ENCODE measurements around the gene DNAAF3.

The DNAAF3 gene

GRCh38 chr19:55136399-55137102 lies 29.9 kb downstream of the DNAAF3 start:
- no peaks in the 10 kb centered on the region for H3K9me3 ChIP-seq (ENCODE audit: low read length)
- H3K4me3 ChIP-seq (ENCODE audit: low read length), result no peak overlapping the region
- H3K4me1 ChIP-seq (ENCODE audit: insufficient read depth, low read length), result peaks cover 14% of the 10 kb centered on the region
- H3K27me3 ChIP-seq (ENCODE audit: insufficient read depth, low read length), result peaks cover 2% of the 10 kb centered on the region
- H3K36me3 ChIP-seq (ENCODE audit: insufficient read depth, low read length), result no peaks in the 10 kb centered on the region
- no peak overlapping the region for H2AFZ ChIP-seq (ENCODE audit: low read depth, low read length)

DNA sequence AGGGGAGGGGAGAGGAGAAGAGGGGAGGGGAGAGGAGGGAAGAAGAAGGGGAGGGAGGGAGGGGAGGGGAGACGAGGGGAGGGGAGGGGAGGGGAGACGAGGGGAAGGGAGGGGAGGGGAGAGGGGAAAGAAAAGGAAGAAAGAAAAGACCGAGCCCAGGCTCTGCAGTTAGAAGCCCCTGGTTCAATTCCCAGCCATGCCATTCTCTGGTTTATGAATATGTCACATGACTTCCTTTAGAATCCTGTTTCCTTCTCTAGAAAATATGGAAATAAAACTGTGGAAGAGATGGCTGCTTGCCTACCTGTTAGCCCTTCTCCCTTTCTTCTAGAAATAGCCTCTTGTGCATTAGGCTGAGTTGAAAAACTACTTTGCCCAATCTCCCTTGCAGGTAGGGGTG lies 31.7 kb downstream of the DNAAF3 start:
- no peak overlapping the region for H3K4me3 ChIP-seq (ENCODE audit: low read length)
- no peaks in the 10 kb centered on the region for H3K9me3 ChIP-seq (ENCODE audit: low read length)
- H3K4me1 ChIP-seq (ENCODE audit: insufficient read depth, low read length), result peaks cover 10% of the 10 kb centered on the region
- H3K36me3 ChIP-seq (ENCODE audit: insufficient read depth, low read length), result no peaks in the 10 kb centered on the region
- H3K27me3 ChIP-seq (ENCODE audit: insufficient read depth, low read length), result peaks cover 4% of the 10 kb centered on the region
- no peak overlapping the region for H2AFZ ChIP-seq (ENCODE audit: low read depth, low read length)

GRCh38 chr19:55133639-55134444 lies 32.6 kb downstream of the DNAAF3 start:
- no peaks in the 10 kb centered on the region for H3K9me3 ChIP-seq (ENCODE audit: low read length)
- peaks cover 10% of the 10 kb centered on the region for H3K27me3 ChIP-seq (ENCODE audit: insufficient read depth, low read length)
- peaks cover 10% of the 10 kb centered on the region for H3K4me1 ChIP-seq (ENCODE audit: insufficient read depth, low read length)
- H2AFZ ChIP-seq (ENCODE audit: low read depth, low read length), result peak overlapping the region; percentile 24
- H3K36me3 ChIP-seq (ENCODE audit: insufficient read depth, low read length), result no peaks in the 10 kb centered on the region
- H3K4me3 ChIP-seq (ENCODE audit: low read length), result no peak overlapping the region

DNA sequence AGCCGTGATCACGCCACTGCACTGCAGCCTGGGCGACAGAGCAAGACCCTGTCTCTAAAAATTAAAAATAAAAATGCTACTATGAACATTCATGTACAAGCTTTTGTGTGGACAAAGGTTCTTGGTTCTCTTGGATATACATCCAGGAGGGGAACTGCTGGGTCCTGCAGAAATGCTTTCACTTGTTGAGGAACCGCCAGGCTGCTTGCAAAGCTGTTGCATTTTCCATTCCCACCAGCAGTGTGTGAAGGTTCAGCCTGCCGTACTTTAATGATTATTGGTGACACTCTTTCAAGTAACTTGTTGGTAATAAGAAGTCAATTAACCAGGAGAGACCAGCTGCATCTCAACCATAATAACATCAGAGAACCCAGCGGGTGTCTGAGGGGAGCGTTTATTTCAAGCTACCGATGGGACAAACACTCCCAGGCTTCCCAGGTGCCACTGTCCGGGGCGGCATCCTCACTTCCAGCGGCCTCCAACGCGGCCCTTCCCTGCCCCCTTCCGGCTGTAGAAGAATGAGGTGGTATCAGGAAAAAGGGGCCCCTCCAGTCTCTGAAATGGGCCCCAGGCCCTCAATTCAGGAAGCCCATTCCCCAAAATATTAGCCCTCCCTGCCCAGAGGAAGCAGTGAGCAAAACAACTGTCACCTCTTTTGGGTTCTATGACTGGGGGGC lies 33.8 kb downstream of the DNAAF3 start:
- Histone ChIP-seq H2AFZ (ENCODE audit: low read depth, low read length) (no peak overlapping the region), H3K27me3 (ENCODE audit: insufficient read depth, low read length) (peaks cover 7% of the 10 kb centered on the region), H3K9me3 (ENCODE audit: low read length) (no peaks in the 10 kb centered on the region), H3K4me1 (ENCODE audit: insufficient read depth, low read length) (peaks cover 10% of the 10 kb centered on the region), H3K4me3 (ENCODE audit: low read length) (no peak overlapping the region), H3K36me3 (ENCODE audit: insufficient read depth, low read length) (no peaks in the 10 kb centered on the region)

GRCh38 chr19:55131421-55131820 lies 35.0 kb downstream of the DNAAF3 start:
- H3K4me1 ChIP-seq (ENCODE audit: insufficient read depth, low read length), result peaks cover 9% of the 10 kb centered on the region
- H3K27me3 ChIP-seq (ENCODE audit: insufficient read depth, low read length), result peaks cover 7% of the 10 kb centered on the region
- H3K9me3 ChIP-seq (ENCODE audit: low read length), result no peaks in the 10 kb centered on the region
- no peak overlapping the region for H2AFZ ChIP-seq (ENCODE audit: low read depth, low read length)
- H3K4me3 ChIP-seq (ENCODE audit: low read length), result no peak overlapping the region
- no peaks in the 10 kb centered on the region for H3K36me3 ChIP-seq (ENCODE audit: insufficient read depth, low read length)

DNA sequence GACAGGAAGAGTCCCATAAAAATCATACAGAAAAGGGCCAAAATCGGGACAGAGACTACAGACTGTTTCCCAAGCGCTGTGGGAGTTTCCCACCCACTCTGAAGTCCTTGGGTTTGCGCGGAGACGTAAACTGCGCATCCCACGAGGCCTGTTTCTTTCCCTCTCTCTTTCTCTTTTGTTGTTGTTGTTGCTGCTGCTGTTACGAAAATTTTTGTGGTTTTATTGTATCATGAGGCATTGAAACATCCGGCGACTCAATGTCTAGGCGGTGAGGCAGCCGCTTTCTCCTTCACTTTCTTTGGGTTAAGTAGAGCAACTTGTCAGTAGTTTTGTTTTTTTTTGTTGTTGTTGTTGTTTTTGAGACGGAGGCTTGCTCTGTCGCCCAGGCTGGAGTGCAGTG lies 47.4 kb downstream of the DNAAF3 start:
- Histone ChIP-seq H3K9me3 (ENCODE audit: low read length) (peaks cover 3% of the 10 kb centered on the region), H3K27me3 (ENCODE audit: insufficient read depth, low read length) (no peaks in the 10 kb centered on the region), H3K4me1 (ENCODE audit: insufficient read depth, low read length) (peaks cover 36% of the 10 kb centered on the region), H2AFZ (ENCODE audit: low read depth, low read length) (no peak overlapping the region), H3K36me3 (ENCODE audit: insufficient read depth, low read length) (no peaks in the 10 kb centered on the region), H3K4me3 (ENCODE audit: low read length) (no peak overlapping the region)

- Histone ChIP-seq H2AFZ (ENCODE audit: low read depth, low read length) (peak overlapping the region; percentile 88), H3K27me3 (ENCODE audit: insufficient read depth, low read length) (no peaks in the 10 kb centered on the region), H3K4me1 (ENCODE audit: insufficient read depth, low read length) (peaks cover 35% of the 10 kb centered on the region), H3K4me3 (ENCODE audit: low read length) (peak overlapping the region; percentile 82), H3K9me3 (ENCODE audit: low read length) (peaks cover 3% of the 10 kb centered on the region), H3K36me3 (ENCODE audit: insufficient read depth, low read length) (no peaks in the 10 kb centered on the region)
These were observed 47.9 kb downstream of the DNAAF3 start for GRCh38 chr19:55118401-55118991.

DNA sequence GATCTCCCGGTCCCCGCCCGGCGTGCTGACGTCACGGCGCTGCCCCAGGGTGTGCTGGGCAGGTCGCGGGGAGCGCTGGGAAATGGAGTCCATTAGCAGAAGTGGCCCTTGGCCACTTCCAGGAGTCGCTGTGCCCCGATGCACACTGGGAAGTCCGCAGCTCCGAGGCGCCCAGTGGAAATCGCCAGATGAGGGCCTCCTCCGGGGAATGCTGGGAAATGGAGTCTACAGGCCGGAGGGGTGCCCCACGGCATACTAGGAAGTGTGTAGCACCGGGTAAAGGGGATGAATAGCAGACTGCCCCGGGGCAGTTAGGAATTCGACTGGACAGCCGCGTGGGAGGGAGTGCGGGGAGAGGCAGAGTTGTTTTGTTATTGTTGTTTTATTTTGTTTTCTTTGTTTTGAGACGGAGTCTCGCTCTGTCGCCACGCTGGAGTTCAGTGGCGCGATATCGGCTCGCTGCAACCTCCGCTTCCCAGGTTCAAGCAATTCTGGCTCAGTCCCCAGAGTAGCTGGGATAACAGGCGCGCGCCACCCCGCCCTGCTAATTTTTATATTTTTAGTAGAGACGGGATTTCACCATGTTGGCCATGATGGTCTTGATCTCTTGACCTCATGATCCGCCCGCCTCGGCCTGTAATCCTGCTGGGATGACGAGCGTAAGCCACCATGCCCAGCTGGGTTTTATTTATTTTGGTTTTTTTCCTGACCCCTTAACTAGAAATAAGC lies 48.6 kb downstream of the DNAAF3 start:
- Histone ChIP-seq H3K36me3 (ENCODE audit: insufficient read depth, low read length) (no peaks in the 10 kb centered on the region), H3K27me3 (ENCODE audit: insufficient read depth, low read length) (no peaks in the 10 kb centered on the region), H2AFZ (ENCODE audit: low read depth, low read length) (peak overlapping the region; percentile 88), H3K9me3 (ENCODE audit: low read length) (no peaks in the 10 kb centered on the region), H3K4me3 (ENCODE audit: low read length) (peak overlapping the region; percentile 87), H3K4me1 (ENCODE audit: insufficient read depth, low read length) (peaks cover 42% of the 10 kb centered on the region)

- Histone ChIP-seq H3K9me3 (ENCODE audit: low read length) (no peaks in the 10 kb centered on the region), H3K4me3 (ENCODE audit: low read length) (peak within 1 kb of the TSS; percentile 87), H3K4me1 (ENCODE audit: insufficient read depth, low read length) (peaks cover 44% of the 10 kb centered on the region), H3K27me3 (ENCODE audit: insufficient read depth, low read length) (no peaks in the 10 kb centered on the region), H3K36me3 (ENCODE audit: insufficient read depth, low read length) (peaks cover 5% of the 10 kb centered on the region), H2AFZ (ENCODE audit: low read depth, low read length) (peak within 1 kb of the TSS; percentile 88)
These were observed 49.4 kb downstream of the DNAAF3 start, which contains the start of gene PPP1R12C for GRCh38 chr19:55116859-55117662. Gene PPP1R12C, minus strand, starts transcription at chr19:55117637. Its CDS starts 94 bp downstream, at chr19:55117543.

DNA sequence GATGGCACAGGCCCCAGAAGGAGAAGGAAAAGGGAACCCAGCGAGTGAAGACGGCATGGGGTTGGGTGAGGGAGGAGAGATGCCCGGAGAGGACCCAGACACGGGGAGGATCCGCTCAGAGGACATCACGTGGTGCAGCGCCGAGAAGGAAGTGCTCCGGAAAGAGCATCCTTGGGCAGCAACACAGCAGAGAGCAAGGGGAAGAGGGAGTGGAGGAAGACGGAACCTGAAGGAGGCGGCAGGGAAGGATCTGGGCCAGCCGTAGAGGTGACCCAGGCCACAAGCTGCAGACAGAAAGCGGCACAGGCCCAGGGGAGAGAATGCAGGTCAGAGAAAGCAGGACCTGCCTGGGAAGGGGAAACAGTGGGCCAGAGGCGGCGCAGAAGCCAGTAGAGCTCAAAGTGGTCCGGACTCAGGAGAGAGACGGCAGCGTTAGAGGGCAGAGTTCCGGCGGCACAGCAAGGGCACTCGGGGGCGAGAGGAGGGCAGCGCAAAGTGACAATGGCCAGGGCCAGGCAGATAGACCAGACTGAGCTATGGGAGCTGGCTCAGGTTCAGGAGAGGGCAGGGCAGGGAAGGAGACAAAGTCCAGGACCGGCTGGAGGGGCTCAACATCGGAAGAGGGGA lies 50.1 kb downstream of the DNAAF3 start:
- no peak overlapping the region for H2AFZ ChIP-seq (ENCODE audit: low read depth, low read length)
- peaks cover 9% of the 10 kb centered on the region for H3K36me3 ChIP-seq (ENCODE audit: insufficient read depth, low read length)
- no peaks in the 10 kb centered on the region for H3K27me3 ChIP-seq (ENCODE audit: insufficient read depth, low read length)
- H3K4me1 ChIP-seq (ENCODE audit: insufficient read depth, low read length), result peaks cover 44% of the 10 kb centered on the region
- peak overlapping the region; percentile 87 for H3K4me3 ChIP-seq (ENCODE audit: low read length)
- no peaks in the 10 kb centered on the region for H3K9me3 ChIP-seq (ENCODE audit: low read length)

DNA sequence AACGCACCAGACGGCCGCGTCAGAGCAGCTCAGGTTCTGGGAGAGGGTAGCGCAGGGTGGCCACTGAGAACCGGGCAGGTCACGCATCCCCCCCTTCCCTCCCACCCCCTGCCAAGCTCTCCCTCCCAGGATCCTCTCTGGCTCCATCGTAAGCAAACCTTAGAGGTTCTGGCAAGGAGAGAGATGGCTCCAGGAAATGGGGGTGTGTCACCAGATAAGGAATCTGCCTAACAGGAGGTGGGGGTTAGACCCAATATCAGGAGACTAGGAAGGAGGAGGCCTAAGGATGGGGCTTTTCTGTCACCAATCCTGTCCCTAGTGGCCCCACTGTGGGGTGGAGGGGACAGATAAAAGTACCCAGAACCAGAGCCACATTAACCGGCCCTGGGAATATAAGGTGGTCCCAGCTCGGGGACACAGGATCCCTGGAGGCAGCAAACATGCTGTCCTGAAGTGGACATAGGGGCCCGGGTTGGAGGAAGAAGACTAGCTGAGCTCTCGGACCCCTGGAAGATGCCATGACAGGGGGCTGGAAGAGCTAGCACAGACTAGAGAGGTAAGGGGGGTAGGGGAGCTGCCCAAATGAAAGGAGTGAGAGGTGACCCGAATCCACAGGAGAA lies 50.9 kb downstream of the DNAAF3 start:
- no peaks in the 10 kb centered on the region for H3K9me3 ChIP-seq (ENCODE audit: low read length)
- no peaks in the 10 kb centered on the region for H3K27me3 ChIP-seq (ENCODE audit: insufficient read depth, low read length)
- H3K4me3 ChIP-seq (ENCODE audit: low read length), result peak overlapping the region; percentile 87
- peaks cover 10% of the 10 kb centered on the region for H3K36me3 ChIP-seq (ENCODE audit: insufficient read depth, low read length)
- H3K4me1 ChIP-seq (ENCODE audit: insufficient read depth, low read length), result peaks cover 44% of the 10 kb centered on the region
- H2AFZ ChIP-seq (ENCODE audit: low read depth, low read length), result no peak overlapping the region

Measured in neuron (in vitro differentiated cells).